ENCODE measurements around the gene CEP70.

GRCh38 chr3:138497851-138498250 lies 96.2 kb downstream of the CEP70 start:
- TF ChIP-seq, protein P1, sequence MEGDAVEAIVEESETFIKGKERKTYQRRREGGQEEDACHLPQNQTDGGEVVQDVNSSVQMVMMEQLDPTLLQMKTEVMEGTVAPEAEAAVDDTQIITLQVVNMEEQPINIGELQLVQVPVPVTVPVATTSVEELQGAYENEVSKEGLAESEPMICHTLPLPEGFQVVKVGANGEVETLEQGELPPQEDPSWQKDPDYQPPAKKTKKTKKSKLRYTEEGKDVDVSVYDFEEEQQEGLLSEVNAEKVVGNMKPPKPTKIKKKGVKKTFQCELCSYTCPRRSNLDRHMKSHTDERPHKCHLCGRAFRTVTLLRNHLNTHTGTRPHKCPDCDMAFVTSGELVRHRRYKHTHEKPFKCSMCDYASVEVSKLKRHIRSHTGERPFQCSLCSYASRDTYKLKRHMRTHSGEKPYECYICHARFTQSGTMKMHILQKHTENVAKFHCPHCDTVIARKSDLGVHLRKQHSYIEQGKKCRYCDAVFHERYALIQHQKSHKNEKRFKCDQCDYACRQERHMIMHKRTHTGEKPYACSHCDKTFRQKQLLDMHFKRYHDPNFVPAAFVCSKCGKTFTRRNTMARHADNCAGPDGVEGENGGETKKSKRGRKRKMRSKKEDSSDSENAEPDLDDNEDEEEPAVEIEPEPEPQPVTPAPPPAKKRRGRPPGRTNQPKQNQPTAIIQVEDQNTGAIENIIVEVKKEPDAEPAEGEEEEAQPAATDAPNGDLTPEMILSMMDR (conservative IDR thresholded peaks at IDR 0.05 in 1 of 2, IDR thresholded peaks at IDR 0.05 in 1 of 2; ENCODE audit: extremely low read depth in 1 of 2, insufficient read depth in 1 of 2, low read depth in 1 of 2, low read length in 2 of 2): no peak
- no peak for TF ChIP-seq EZH2 (IDR thresholded peaks at IDR 0.05; ENCODE audit: borderline replicate concordance, low read length)
